T follicular helper cell (primary cell): Measurements from ENCODE around the gene RPUSD4.

Experiments
- DNase-seq: peaks from one replicate; pipeline ENCODE4 v3.0.0-alpha.2; 2020; ENCODE audit warnings: low read depth

RPUSD4 gene

GRCh38 chr11:126182787-126183445, 28.5 kb downstream of the RPUSD4 start:
- no peak for DNase-seq

DNA sequence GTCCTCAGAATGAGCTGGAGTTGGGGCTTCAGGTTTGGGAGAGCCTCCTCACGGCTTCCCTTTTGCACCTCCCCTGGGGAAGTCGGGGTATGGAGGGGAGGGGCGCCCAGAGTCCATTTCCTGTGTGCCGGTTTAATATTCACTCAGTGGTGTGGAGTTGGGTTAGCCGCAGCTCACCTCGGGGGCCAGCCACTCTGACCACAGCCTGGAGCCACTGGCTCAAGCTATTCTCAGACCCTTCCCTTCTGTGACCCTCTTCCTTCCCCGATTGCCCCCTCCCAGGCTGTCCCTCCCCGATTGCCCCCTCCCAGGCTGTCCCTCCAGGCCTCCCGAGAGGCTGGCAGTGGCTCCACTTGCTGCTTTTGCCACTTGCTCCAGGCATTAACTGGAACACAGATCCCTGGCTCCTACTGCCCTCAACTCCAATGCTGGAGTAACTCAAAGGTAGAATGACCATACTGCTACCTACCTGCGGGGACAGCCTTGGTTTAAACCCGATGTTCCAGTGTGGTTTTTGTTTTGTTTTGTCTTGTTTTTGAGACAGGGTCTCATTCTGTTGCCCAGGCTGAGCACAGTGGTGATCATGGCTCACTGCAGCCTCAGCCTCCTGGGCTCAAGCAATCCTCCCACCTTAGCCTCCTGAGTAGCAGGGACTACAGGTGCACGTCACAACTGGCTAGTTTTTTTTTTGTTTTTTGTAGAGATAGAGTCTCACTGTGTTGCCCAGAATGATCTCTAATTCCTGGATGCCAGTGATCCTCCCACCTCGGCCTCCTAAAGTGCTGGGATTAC, 29.3 kb downstream of the RPUSD4 start:
- no peak for DNase-seq

GRCh38 chr11:126176853-126177470, 34.5 kb downstream of the RPUSD4 start:
- no peak for DNase-seq

GRCh38 chr11:126175393-126175792, 36.1 kb downstream of the RPUSD4 start:
- DNase-seq, result no peak

DNA sequence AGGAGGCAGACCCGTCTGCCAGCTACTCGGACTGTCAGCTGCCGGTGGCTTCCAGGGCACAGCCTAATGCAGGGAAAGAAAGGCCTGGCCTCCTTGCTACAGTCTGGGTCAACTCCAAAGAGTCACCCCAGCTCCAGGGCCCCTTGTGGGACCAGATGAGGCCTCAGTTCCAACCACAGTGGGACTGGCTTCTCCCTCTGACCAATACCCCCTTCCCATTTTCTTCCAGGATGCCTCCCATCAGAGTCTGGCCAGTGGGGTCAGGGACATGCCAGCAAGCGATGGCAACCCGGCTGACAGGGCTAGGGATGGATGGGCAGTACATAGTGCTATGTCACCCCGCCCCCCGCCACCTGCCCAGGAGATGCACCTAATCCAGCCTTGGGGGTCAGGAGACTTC, 36.6 kb downstream of the RPUSD4 start:
- no peak for DNase-seq

GRCh38 chr11:126173257-126173656, 38.2 kb downstream of the RPUSD4 start:
- no peak for DNase-seq

- no peak for DNase-seq
Observed at GRCh38 chr11:126172596-126173038, 38.8 kb downstream of the RPUSD4 start.

DNA sequence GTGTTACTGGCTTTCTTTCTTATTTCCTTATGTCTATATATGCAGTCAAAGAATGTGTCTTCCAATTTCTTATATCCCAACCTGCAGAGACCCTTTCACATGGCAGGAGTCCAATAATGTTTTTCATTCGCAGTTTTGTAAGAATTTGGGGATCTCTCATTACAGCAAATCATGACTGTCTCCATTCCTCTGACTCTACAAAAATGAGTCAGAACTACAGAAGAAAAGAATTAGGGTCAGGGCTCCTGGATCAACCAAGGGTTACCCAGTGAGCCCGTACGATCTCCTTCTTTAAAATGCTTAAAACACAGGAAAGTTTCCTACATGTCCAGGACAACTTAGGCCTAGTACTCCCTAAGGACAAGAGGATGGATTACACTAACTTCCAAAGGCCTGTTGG, 42.2 kb downstream of the RPUSD4 start:
- DNase-seq, result no peak

DNA sequence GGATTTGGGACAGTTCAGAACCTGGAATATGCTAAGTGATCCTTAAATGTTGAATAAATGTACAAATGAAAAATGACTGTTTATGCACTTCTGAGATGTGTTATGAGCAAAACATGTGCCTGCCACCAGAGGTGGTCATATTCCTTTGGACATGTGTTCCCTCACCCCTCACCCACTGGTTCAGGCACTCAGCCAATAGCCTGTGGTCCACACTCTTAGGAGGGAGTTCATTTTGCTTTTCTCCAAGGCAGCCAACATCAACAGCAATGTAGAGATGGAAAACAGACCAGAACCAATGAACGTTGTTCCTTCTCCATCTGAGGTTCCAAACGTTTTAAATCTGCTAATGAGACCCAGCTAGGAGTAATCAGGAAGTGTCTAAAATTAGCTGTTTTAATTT, 44.0 kb downstream of the RPUSD4 start:
- no peak for DNase-seq

GRCh38 chr11:126166413-126166812, 45.0 kb downstream of the RPUSD4 start:
- no peak for DNase-seq

- no peak for DNase-seq
Observed at GRCh38 chr11:126165757-126166156, 45.7 kb downstream of the RPUSD4 start.

DNA sequence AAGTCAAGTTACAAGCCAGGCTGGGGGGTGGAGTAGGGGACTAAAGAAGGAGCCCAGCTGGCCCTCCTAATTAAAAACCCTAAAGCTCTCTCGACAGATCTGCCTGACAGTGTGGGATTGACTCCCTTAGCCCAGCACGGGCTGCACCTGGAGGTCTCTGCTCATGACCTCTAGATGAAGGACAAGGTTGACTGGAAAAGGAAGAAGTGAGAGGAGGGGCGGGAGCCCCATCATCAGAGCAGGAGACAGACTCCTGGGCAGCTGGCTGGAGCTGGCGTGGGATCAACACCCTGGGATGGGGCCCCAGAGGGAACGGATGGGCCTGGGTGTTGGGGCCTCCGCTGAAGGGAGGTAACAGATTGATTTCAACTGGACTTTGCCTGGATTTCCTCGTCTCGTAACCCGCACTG, 46.1 kb downstream of the RPUSD4 start:
- no peak for DNase-seq

DNA sequence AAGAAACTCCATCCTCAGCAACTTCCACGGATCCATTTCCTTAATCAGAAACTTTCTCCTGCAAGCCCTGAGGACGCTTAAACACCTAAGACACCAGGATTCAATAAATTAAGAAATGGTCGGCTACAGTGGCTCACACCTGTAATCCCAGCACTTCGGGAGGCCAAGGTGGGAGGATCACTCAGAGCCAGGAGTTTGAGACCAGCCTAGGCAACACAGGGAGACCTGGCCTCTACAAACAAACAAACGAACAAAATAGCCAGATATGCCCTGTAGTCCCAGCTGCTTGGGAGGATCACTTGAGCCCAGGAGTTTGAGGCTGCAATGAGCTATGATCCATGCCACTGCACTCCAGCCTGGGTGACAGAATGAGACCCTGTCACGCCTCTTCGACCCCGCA, 46.7 kb downstream of the RPUSD4 start:
- no peak for DNase-seq

- DNase-seq, result no peak
Observed at GRCh38 chr11:126163779-126164178, 47.7 kb downstream of the RPUSD4 start.

DNA sequence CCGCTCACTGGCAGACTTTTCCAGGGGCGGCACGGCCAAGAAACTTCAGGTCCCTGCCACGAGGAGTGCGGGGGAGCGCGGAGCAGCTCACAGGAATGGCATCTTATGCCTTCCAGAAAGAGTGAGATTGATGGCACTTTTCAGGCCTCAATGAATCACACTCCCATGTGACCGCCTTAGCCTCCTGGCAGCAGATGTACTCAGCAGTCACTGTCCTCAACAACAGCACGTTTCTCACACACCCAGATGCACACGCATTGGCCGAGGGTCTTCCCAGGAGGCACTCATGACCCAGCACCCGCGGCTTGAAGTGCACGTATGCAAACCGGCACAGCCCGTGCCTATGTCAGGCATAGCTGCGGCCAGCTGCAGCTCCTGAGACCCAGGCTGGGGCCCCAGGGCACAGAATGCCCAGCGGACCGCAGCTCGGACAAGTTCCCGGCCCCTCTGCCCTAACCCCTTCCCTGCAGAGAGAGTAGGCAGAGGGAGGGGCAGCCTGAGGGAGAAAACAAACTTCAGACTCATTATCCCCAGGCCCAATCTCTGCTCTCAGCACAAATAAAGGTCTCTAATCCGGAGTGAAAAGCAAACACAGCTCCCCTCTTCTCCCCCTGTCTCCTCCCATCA, 48.3 kb downstream of the RPUSD4 start:
- DNase-seq, result no peak

GRCh38 chr11:126162306-126163030, 49.0 kb downstream of the RPUSD4 start:
- DNase-seq, result no peak

DNA sequence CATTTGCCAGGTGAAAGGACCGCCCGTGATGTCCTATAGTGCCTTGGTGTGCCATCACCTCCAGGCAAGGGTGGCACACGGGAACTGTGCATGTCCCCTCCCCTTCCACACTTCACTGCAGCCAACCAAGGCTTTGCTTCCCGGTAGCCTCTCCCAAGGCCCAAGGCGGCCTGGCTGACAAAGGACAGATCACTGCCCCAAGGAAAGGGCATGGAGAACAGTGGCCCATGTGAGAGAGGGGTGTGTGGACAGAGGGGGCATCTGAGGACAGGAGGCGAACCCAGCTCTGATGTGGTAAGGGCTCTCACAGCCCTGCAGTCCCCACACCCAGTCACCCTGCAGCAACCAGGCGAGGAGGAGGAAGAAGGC, 50.4 kb downstream of the RPUSD4 start:
- DNase-seq, result no peak

DNA sequence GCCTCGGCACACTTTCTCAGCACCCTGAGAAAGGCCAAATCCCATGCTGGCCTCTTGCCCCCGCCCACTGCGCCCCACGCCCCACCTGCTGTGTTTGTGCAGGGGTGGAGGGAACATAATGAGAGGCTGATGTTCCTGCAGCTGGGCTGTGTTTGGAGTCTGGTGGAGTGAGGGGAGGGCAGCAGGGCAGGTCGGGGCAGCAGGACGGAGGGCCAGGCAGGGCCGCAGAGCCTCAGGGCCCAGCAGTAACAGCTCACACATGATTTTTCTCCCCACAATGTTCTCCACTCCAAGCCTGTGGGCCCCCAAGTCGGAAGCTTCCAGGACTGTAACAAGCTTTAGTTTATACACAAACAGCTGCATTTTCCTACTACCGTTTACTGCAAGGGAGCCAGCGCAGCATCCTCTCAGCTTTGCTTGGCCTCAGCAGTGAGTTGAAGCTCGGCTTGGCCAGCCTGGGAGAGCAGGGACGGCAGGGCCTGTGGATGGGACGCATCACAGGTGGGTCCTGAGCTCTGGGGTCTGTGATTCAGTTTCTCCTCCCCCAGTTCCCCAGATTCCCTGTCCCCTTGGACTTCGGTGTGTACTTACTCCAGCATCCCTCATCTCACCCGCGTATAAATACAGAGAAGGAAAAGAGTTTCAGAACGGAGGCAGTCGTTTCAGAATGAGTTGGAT, 51.0 kb downstream of the RPUSD4 start:
- no peak for DNase-seq

DNA sequence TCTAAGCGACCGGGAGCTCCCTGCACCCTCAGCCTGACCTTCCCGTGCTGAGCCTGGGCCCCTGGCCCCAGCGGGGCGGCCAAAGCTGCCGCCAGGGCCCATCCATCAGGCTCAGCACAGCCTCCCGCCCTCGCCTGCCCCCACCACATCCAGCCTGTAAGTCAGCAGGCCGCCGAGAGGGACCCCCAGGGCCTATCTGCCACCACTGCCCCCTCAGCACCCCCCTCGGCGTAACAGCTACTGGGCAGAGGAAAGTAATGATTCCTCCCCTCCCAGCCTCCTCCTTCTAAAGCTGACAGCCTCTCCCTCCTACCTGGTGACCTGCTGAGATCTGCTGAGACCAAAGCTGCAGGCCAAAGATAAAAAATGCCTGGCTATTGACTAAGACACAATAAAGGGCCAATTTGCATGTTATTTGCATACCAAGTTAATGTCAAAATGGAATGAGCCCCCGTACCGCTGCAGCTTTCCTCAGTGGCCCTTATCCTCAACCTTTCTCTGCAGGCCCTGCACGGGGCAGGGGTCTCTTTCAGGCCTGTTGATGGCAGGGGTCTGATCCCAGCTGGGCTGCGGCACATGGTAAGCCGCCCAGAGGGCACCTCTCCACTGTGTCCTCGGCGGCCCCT, 51.6 kb downstream of the RPUSD4 start:
- DNase-seq, result no peak

- DNase-seq, result no peak
Observed at GRCh38 chr11:126158054-126158791, 53.2 kb downstream of the RPUSD4 start.
